ENCODE data around the gene DVL2. TPM values are rescaled to one million over a fixed set of nuclear protein-coding genes. Genes with fewer than 3 reads are reported as not detected.

The DVL2 gene
- total RNA-seq, 1 experiment from 2014 or later = 67.3 TPM

- no peak for TF ChIP-seq PRDM15 (CRISPR knock-in tag; IDR thresholded peaks at IDR 0.05)
- TF ChIP-seq ATF6 (CRISPR knock-in tag; IDR thresholded peaks at IDR 0.05) = no peak
- no peak for TF ChIP-seq FOXP1 (CRISPR knock-in tag; IDR thresholded peaks at IDR 0.05; ENCODE audit: borderline replicate concordance)
- no peak for TF ChIP-seq ATF3 (CRISPR knock-in tag; conservative IDR thresholded peaks at IDR 0.05)
- TF ChIP-seq STAT6 (CRISPR knock-in tag; conservative IDR thresholded peaks at IDR 0.05; ENCODE audit: low read depth) = no peak
- no peak for TF ChIP-seq ZNF671 (CRISPR knock-in tag; IDR thresholded peaks at IDR 0.05)
- no peak for TF ChIP-seq ETV6 (CRISPR knock-in tag; IDR thresholded peaks at IDR 0.05)
- TF ChIP-seq MYBL2 (CRISPR knock-in tag; IDR thresholded peaks at IDR 0.05) = no peak
Measured at GRCh38 chr17:7229504-7229903, 4.8 kb downstream of the DVL2 start (continued).

- Mint-ChIP-seq H3K27ac (no peak overlapping the region), H3K4me3 (no peak overlapping the region), H3K36me3 (peaks cover 38% of the 10 kb centered on the region), H3K9me3 (no peaks in the 10 kb centered on the region), H3K4me1 (peaks cover 14% of the 10 kb centered on the region), H3K27me3 (ENCODE audit: low read depth) (no peaks in the 10 kb centered on the region)
- POLR2A ChIA-PET = no interaction called here
- no peak for ATAC-seq
- DNase-seq (ENCODE audit: low spot score) = no peak
- CTCF ChIA-PET = no interaction called here
- TF ChIP-seq ZMAT4 (CRISPR knock-in tag; IDR thresholded peaks at IDR 0.05) (no peak), ZNF423 (CRISPR knock-in tag; IDR thresholded peaks at IDR 0.05) (no peak), IRF1 (CRISPR knock-in tag; IDR thresholded peaks at IDR 0.05) (no peak), HMGA2 (CRISPR knock-in tag; IDR thresholded peaks at IDR 0.05) (no peak), FOXP4 (CRISPR knock-in tag; IDR thresholded peaks at IDR 0.05) (no peak), AFF4 (CRISPR knock-in tag; IDR thresholded peaks at IDR 0.05; ENCODE audit: borderline replicate concordance) (no peak), NR1H2 (CRISPR knock-in tag; IDR thresholded peaks at IDR 0.05) (no peak), NFE2L1 (CRISPR knock-in tag; IDR thresholded peaks at IDR 0.05) (no peak), ZNF317 (CRISPR knock-in tag; IDR thresholded peaks at IDR 0.05; ENCODE audit: borderline replicate concordance, low read depth) (no peak), AR (CRISPR knock-in tag; IDR thresholded peaks at IDR 0.05) (no peak)
Measured at GRCh38 chr17:7228920-7229319, 5.4 kb downstream of the DVL2 start.
